Epithelial cell of proximal tubule (primary cell): ENCODE results near the gene APOBR. TPM values are rescaled to one million over a fixed set of nuclear protein-coding genes. Genes with fewer than 3 reads are reported as not detected.
"Not testable (repeated sequence)": the region's sequence is repeated elsewhere in the genome, so short reads cannot be mapped to it uniquely, and the experiment has no call there.

Experiments used
- DNase-seq: peaks from one replicate; pipeline ENCODE4 v3.0.0-alpha.2; 2011; ENCODE audit warnings: low read depth
- H3K4me3 ChIP-seq: 2 replicates; pipeline ENCODE4 v1.5.1; 2011; ENCODE audit warnings: low read depth, mild to moderate bottlenecking, low read length
- total RNA-seq: library from RNA; depleted of rRNA; stranded (reverse); fragments of >200 nt; gene quantifications from 2 replicates; pipeline ENCODE4 v1.2.3, GENCODE V29; 2015
- TF ChIP-seq, protein P1 (sequence below): conservative IDR thresholded peaks from 2 replicates; pipeline ENCODE4 v1.5.1; 2012; ENCODE audit warnings: low read depth, mild to moderate bottlenecking, low read length

APOBR gene
- total RNA-seq, 1 donor from 2014 or later = not detected

DNA sequence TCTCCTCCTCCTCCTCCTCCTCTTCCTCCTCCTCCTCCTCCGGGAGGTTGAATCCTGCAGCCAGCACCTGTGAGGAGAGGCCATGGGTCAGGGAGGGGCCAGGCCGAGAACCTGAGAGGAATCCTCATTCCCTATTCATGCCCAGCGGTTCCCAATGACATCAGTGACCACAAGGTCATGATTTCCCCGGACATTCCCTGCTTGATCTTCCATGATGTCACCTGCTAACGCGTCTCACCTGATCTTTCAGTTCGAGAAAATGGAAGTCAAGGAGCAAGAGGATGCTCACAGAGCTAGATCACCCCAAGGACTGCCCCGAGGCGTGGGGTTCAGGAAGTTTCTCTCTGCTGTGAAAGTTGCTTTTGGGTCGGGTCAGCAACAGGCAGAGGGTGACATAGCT is 5.4 kb downstream of the APOBR start:
- no peak for DNase-seq
- TF ChIP-seq, protein P1, sequence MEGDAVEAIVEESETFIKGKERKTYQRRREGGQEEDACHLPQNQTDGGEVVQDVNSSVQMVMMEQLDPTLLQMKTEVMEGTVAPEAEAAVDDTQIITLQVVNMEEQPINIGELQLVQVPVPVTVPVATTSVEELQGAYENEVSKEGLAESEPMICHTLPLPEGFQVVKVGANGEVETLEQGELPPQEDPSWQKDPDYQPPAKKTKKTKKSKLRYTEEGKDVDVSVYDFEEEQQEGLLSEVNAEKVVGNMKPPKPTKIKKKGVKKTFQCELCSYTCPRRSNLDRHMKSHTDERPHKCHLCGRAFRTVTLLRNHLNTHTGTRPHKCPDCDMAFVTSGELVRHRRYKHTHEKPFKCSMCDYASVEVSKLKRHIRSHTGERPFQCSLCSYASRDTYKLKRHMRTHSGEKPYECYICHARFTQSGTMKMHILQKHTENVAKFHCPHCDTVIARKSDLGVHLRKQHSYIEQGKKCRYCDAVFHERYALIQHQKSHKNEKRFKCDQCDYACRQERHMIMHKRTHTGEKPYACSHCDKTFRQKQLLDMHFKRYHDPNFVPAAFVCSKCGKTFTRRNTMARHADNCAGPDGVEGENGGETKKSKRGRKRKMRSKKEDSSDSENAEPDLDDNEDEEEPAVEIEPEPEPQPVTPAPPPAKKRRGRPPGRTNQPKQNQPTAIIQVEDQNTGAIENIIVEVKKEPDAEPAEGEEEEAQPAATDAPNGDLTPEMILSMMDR = no peak
- no peak overlapping the region for H3K4me3 ChIP-seq

- not testable (repeated sequence) for H3K4me3 ChIP-seq, DNase-seq
Measured at GRCh38 chr16:28500476-28501180, 6.2 kb downstream of the APOBR start.

GRCh38 chr16:28501258-28502232 is 7.1 kb downstream of the APOBR start:
- no peak overlapping the region for H3K4me3 ChIP-seq
- DNase-seq = no peak
- TF ChIP-seq, protein P1 = no peak

DNA sequence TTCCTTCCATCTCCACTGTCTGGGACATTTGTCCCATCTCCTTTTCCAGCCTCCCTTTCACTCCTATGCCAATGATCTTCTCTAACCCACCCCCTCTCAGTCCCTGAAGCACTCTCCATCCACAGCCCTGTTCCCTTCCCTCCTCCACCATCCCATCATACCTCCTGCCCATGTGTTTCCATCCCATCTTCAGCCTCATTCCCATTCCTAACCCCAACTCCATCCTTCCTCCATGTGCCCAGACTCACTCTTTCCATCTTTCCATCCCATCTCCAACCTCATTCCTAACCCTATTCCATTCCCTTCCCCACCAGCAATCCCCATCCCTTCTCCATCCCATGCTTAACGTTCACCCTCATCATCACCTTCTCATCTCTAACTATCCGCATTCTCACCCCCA is 7.8 kb downstream of the APOBR start:
- no peak for DNase-seq
- TF ChIP-seq, protein P1 = no peak
- H3K4me3 ChIP-seq = no peak overlapping the region

DNA sequence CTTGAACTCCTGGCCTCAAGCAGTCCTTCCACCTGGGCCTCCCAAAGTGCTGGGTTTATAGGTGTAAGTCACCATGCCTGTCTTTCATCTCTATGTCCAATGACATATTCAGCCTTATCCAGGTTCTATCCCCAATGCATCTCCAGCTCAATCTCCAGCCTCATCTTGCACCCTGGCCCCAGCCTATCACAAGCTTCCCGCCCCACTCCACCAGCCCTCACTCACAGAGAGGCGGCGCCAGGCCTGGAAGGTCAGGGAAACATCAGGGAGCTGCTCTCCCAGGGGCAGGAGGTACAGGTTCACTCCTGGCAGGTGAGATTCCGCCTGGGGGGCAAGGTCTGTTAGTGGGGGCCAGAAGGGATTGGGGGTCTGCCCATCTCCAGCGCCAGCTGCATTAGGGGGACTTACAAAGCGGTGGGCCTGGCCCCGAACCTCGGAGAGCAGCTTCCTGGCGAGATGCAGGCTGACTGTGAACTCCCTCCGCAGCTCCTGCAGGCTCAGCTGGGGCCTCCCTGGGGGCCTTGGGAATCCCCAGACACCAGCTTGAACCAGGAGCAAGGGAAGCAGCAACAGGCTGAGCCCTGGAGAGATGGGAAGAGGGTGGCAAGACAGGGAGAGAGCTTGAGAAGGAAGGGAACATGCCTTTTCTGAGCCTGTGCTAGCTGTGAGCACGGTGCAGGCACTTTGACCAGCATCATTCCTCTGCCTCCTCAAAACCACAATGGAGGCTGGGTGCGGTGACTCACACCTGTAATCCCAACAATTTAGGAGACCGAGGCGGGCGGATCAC is 9.2 kb downstream of the APOBR start:
- no peak for DNase-seq
- no peak overlapping the region for H3K4me3 ChIP-seq
- TF ChIP-seq, protein P1 = no peak

DNA sequence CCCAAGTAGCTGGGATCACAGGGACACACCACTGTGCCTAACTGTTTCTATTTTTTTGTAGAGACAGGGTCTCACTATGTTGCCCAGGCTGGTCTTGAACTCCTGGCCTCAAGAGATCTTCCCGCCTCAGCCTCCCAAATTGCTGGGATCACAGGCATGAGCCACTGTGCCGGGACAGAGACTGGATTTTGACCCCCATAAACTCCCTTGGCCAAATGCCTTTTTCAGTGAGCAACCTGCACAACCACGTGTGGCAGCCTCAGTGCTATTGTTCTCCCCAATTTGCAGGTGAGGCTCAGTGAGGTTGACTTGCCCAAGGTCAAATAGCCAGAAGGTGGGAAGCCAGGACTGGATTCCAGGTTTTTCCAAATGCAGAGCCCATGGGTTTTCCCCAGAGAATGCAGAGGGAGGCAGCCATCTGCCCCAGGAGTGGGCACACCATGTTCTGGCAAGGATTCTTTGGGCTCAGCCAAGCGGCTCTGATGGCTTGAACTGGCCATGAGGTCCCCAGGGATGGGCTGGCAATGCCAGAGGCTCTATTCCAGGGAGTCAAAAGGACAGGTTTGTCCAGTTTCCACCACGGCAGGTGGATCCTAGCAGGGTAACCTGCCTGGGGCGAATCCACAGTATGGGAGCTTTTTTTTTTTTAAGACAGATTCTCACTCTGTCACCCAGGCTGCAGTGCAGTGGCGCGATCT is 10.4 kb downstream of the APOBR start:
- no peak for DNase-seq
- no peak overlapping the region for H3K4me3 ChIP-seq
- TF ChIP-seq, protein P1 = no peak
